Lung microvascular endothelial cell (primary cell): ENCODE data around the gene OR13C2. TPM values are rescaled to one million over a fixed set of nuclear protein-coding genes. Genes with fewer than 3 reads are reported as not detected.

Source experiments
- total RNA-seq: library from RNA; depleted of rRNA; stranded (reverse); fragments of >200 nt; gene quantifications from 2 replicates; pipeline ENCODE4 v1.2.1, GENCODE V29; 2014

Gene OR13C2
- total RNA-seq, 1 donor from 2014 or later: not detected

Other genes starting within 250 kb of the OR13C2 start
- not detected in 2 replicates for gene OR13F1, start 101.4 kb downstream of the OR13C2 start, total RNA-seq
- not detected in 2 replicates for gene OR13C4, start 78.4 kb downstream of the OR13C2 start, total RNA-seq
- gene OR13C3, start 68.8 kb downstream of the OR13C2 start, total RNA-seq: not detected in 2 replicates
- gene OR13C8, start 36.5 kb downstream of the OR13C2 start, total RNA-seq: not detected in 2 replicates
- gene OR13C5, start 6.2 kb downstream of the OR13C2 start, total RNA-seq: not detected in 2 replicates
- gene OR13C9, start 12.6 kb upstream of the OR13C2 start, total RNA-seq: not detected in 2 replicates
- gene OR13D1, start 88.9 kb upstream of the OR13C2 start, total RNA-seq: not detected in 2 replicates
- gene NIPSNAP3A, start 142.1 kb upstream of the OR13C2 start, total RNA-seq: 33.9 and 41.2 TPM in 2 replicates
- under 0.01 and 0.22 TPM in 2 replicates for gene NIPSNAP3B, start 158.5 kb upstream of the OR13C2 start, total RNA-seq